AG10803 (cell line): ENCODE data around the gene PLA2G1B.

Experiments used
- DNase-seq: peaks from one replicate; pipeline ENCODE4 v3.0.0; 2010; ENCODE audit warnings: low read depth
- H3K4me3 ChIP-seq: 2 replicates; pipeline ENCODE4 v1.5.1; 2011; ENCODE audit warnings: mild to moderate bottlenecking, low read length, control low read depth
- TF ChIP-seq, protein P1 (sequence below): conservative IDR thresholded peaks from 2 replicates; pipeline ENCODE4 v1.5.1; 2011; ENCODE audit warnings: mild to moderate bottlenecking, low read length, control low read depth, inconsistent platforms

PLA2G1B gene

DNA sequence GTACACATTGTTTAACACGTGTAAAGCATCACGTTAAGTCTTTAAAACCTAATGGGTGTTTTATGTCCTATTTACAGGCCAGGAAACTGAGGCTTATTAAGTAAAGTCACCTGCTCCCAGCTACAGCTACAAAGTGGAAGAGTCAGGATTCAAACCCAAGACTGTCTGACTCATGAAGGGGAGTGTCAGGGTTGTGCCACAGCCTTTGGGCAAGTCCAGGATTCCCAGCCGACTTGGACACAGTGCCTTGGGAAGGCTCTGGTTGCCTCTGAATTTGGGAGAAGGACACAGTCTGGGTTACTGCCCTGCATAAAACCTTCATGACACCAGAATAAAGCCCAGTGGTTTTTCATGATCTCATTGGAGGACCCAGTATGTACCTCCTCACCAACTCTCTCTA lies 43.2 kb downstream of the PLA2G1B start:
- no peak for DNase-seq
- no peak overlapping the region for H3K4me3 ChIP-seq

GRCh38 chr12:120283318-120283717 lies 44.3 kb downstream of the PLA2G1B start:
- TF ChIP-seq, protein P1, sequence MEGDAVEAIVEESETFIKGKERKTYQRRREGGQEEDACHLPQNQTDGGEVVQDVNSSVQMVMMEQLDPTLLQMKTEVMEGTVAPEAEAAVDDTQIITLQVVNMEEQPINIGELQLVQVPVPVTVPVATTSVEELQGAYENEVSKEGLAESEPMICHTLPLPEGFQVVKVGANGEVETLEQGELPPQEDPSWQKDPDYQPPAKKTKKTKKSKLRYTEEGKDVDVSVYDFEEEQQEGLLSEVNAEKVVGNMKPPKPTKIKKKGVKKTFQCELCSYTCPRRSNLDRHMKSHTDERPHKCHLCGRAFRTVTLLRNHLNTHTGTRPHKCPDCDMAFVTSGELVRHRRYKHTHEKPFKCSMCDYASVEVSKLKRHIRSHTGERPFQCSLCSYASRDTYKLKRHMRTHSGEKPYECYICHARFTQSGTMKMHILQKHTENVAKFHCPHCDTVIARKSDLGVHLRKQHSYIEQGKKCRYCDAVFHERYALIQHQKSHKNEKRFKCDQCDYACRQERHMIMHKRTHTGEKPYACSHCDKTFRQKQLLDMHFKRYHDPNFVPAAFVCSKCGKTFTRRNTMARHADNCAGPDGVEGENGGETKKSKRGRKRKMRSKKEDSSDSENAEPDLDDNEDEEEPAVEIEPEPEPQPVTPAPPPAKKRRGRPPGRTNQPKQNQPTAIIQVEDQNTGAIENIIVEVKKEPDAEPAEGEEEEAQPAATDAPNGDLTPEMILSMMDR: no peak
- H3K4me3 ChIP-seq: no peak overlapping the region
- DNase-seq: no peak

More for the DNA sequence above, 43.2 kb downstream of the PLA2G1B start:
- TF ChIP-seq, protein P1: no peak

DNA sequence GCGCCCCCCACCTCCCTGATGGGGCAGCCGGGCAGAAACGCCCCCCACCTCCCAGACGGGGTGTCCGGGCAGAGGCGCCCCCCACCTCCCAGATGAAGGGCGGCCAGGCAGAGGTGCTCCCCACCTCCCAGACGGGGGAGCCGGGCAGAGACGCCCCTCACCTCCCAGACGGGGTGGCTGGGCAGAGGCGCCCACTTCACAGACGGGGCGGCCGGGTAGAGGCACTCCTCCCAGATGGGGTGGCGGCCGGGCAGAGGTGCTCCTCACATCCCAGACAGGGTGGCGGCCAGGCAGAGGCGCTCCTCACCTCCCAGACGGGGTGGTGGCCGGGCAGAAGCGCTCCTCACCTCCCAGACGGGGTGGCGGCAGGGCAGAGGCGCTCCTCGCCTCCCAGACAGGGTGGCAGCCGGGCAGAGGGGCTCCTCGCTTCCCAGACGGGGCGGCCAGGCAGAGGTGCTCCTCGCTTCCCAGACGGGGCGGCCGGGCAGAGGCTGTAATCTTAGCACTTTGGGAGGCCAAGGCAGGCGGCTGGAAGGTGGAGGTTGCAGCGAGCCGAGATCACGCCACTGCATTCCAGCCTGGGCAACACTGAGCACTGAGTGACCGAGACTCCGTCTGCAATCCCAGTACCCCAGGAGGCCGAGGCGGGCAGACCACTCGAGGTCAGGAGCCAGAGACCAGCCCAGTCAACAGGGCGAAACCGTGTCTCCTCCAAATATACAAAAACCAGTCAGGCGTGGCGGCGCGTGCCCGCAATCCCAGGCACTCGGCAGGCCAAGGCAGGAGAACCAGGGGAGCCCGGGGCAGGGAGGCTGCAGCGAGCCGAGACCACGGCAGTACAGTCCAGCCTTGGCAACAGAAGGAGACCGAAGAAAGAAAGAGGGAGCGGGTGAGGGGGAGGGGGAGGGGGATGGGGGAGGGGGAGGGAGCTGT lies 49.2 kb downstream of the PLA2G1B start:
- TF ChIP-seq, protein P1: no peak
- H3K4me3 ChIP-seq: no peak overlapping the region
- no peak for DNase-seq

- DNase-seq: peak; percentile 42
- no peak overlapping the region for H3K4me3 ChIP-seq
- TF ChIP-seq, protein P1: no peak
These were observed 50.8 kb downstream of the PLA2G1B start for GRCh38 chr12:120276734-120277133.
